AG04449 (cell line): ENCODE data around the gene ALS2CL.

ENCODE experiments used
- CTCF ChIA-PET: fragments of 350-600 bp; formaldehyde crosslinking; extraction: SDS; loops from one replicate; lab custom pipeline; 2021; ENCODE audit warnings: antibody characterized with exemption; lab: Yijun Ruan, JAX
- POLR2A ChIA-PET: fragments of 400-600, 350-600 bp; formaldehyde crosslinking; extraction: SDS; loops from one replicate; lab custom pipeline; 2020; ENCODE audit warnings: antibody characterized with exemption, inconsistent platforms; lab: Yijun Ruan, JAX
- DNase-seq: peaks from one replicate; pipeline ENCODE4 v3.0.0-alpha.2; 2010; ENCODE audit warnings: low read depth, low spot score
- H3K4me3 ChIP-seq: 2 replicates; pipeline ENCODE4 v1.5.1; 2011; ENCODE audit warnings: low read depth, mild to moderate bottlenecking, control low read depth, low read length
- CTCF ChIP-seq: IDR thresholded peaks from one replicate; pipeline ENCODE4 v1.5.1; 2011; ENCODE audit warnings: mild to moderate bottlenecking, moderate library complexity, low read length, control low read depth, inconsistent platforms; ENCODE audit not compliant: insufficient read depth; ENCODE audit errors: missing control alignments

ALS2CL gene

GRCh38 chr3:46628901-46629369 is 64.5 kb downstream of the ALS2CL start:
- ChIA-PET CTCF (interaction anchor here (1.0 to 10.9 kb wide), 28 partner anchors 9 to 266 kb away, joined by 3 to 418 read pairs (median 5); partner anchors contain the start of genes CCR5 and FAM240A), POLR2A (interaction anchor here (1.1 to 1.2 kb wide), 2 partner anchors 14 to 18 kb away, joined by 3 read pairs; no protein-coding TSS in a partner anchor)
- no peak for DNase-seq
- no peak for TF ChIP-seq CTCF
- H3K4me3 ChIP-seq: no peak overlapping the region

- ChIA-PET CTCF (interaction anchor here (0.7 to 10.9 kb wide), 4 partner anchors 12 to 141 kb away, joined by 3 to 418 read pairs (median 6); no protein-coding TSS in a partner anchor), POLR2A (interaction anchor here (0.6 kb wide), 1 partner anchor 88 kb away, joined by 3 read pairs; no protein-coding TSS in a partner anchor)
- no peak for DNase-seq
- no peak for TF ChIP-seq CTCF
- no peak overlapping the region for H3K4me3 ChIP-seq
Measured at GRCh38 chr3:46627078-46627477, 66.4 kb downstream of the ALS2CL start.

- H3K4me3 ChIP-seq: no peak overlapping the region
- CTCF ChIA-PET: interaction anchor here (1.3 to 10.9 kb wide), 4 partner anchors 13 to 139 kb away, joined by 4 to 418 read pairs (median 19); no protein-coding TSS in a partner anchor
- no peak for DNase-seq
- POLR2A ChIA-PET: no interaction called here
- no peak for TF ChIP-seq CTCF
Measured at GRCh38 chr3:46626039-46626438, 67.4 kb downstream of the ALS2CL start.

GRCh38 chr3:46624975-46625490 is 68.4 kb downstream of the ALS2CL start:
- ChIA-PET POLR2A (no interaction called here), CTCF (interaction anchor here (1.1 to 2.5 kb wide), 4 partner anchors 127 to 138 kb away, joined by 4 to 32 read pairs (median 4); partner anchors contain the start of gene RTP3)
- no peak overlapping the region for H3K4me3 ChIP-seq
- no peak for DNase-seq
- TF ChIP-seq CTCF: no peak

GRCh38 chr3:46624533-46624932 is 68.9 kb downstream of the ALS2CL start:
- H3K4me3 ChIP-seq: no peak overlapping the region

More at GRCh38 chr3:46624533-46624932, 68.9 kb downstream of the ALS2CL start:
- ChIA-PET CTCF (interaction anchor here (1.1 to 2.5 kb wide), 4 partner anchors 127 to 138 kb away, joined by 4 to 32 read pairs (median 4); partner anchors contain the start of gene RTP3), POLR2A (no interaction called here)
- no peak for TF ChIP-seq CTCF
- no peak for DNase-seq
